GM12875 (cell line): ENCODE measurements around the gene DYNLRB2.

ENCODE experiments used
- H3K4me3 ChIP-seq: one replicate; pipeline ENCODE4 v1.5.1; 2011; ENCODE audit warnings: low read depth, low read length, control low read depth
- TF ChIP-seq, protein P1 (sequence below): IDR thresholded peaks from 2 replicates; pipeline ENCODE4 v1.5.1; 2011; ENCODE audit warnings: low read depth, mild to moderate bottlenecking, control low read depth, inconsistent platforms, low read length, moderate library complexity, borderline replicate concordance; ENCODE audit not compliant: insufficient read depth

Gene DYNLRB2

DNA sequence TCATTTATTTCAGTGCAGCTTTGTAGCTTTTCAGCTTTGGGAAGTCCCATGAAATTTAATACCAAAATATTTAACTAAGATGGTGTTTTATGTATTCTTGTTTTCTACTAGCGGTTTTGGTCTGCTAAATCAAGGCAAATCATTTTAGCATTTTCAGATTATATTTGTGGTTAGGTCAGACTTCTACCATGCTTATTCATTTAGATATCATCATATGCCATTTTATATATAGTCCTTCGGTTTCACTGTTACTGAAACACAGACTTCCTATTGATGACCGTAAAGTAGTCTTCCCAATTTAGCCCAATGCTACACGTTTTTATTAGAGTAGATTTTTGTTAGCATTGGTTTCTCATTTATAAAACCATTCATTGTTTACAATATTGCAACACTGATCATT is 5.5 kb downstream of the DYNLRB2 start:
- TF ChIP-seq, protein P1, sequence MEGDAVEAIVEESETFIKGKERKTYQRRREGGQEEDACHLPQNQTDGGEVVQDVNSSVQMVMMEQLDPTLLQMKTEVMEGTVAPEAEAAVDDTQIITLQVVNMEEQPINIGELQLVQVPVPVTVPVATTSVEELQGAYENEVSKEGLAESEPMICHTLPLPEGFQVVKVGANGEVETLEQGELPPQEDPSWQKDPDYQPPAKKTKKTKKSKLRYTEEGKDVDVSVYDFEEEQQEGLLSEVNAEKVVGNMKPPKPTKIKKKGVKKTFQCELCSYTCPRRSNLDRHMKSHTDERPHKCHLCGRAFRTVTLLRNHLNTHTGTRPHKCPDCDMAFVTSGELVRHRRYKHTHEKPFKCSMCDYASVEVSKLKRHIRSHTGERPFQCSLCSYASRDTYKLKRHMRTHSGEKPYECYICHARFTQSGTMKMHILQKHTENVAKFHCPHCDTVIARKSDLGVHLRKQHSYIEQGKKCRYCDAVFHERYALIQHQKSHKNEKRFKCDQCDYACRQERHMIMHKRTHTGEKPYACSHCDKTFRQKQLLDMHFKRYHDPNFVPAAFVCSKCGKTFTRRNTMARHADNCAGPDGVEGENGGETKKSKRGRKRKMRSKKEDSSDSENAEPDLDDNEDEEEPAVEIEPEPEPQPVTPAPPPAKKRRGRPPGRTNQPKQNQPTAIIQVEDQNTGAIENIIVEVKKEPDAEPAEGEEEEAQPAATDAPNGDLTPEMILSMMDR = no peak
- no peak overlapping the region for H3K4me3 ChIP-seq

DNA sequence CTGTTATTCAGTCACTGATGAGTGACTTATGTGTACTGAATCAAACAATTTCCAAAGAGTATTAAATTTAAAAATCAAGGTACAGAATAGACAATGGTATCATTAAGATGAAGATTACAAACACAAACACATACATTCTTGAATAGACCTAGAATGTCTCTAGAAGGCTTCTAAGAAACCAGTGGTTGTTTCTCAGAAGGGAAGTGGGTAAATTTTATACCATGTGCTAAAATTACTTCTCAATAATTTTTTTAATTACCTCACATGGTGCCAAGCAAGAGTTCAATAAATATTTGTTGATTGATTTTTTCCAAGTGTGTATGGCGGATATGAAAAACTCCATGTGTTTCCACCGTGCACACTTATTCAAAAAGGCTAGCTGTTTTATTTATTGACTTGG is 6.4 kb downstream of the DYNLRB2 start:
- TF ChIP-seq, protein P1 = no peak
- H3K4me3 ChIP-seq = no peak overlapping the region

- TF ChIP-seq, protein P1 = no peak
- no peak overlapping the region for H3K4me3 ChIP-seq
These were observed 11.5 kb downstream of the DYNLRB2 start for GRCh38 chr16:80552277-80552676.

GRCh38 chr16:80554033-80554432 is 13.2 kb downstream of the DYNLRB2 start:
- H3K4me3 ChIP-seq = no peak overlapping the region
- TF ChIP-seq, protein P1 = no peak

DNA sequence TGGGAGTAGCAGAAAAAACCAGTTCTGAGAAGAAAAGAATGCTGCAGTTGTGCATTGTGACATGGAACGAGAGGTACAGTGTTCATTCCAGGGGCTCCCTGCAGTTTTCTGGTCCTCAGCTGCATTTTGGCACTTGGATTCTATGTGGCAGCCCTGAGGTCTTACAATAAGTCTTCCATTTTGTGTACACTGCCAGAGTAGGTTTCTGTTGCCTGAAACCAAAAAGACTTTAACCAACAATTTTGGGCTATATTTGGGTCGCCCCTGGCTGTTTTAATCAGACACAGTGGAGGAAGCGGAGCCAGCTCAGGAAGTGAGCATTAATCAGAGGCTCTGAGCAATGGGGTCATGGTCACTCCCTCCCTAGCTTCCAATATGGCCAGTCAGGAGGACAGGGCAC is 15.7 kb downstream of the DYNLRB2 start:
- TF ChIP-seq, protein P1 = no peak
- H3K4me3 ChIP-seq = no peak overlapping the region

DNA sequence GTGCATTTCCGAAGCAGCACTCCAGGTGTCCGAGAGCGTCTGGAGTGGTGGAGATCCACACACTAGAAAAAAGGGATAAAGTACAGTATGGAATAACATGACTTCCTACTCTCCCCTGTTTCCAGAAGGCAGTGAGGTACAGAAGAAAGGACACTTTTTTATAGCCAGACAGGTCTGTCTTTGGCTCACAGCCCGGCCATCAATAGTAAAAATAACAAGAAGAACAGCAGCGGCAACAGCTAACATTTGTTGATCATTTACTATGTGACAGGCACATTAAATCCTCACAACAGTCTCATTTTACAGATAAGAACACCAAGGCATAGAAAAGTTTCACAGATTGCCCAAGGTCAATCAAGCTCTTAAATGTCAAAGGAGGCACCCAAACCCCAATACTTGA is 16.2 kb downstream of the DYNLRB2 start:
- H3K4me3 ChIP-seq = no peak overlapping the region
- TF ChIP-seq, protein P1 = no peak

GRCh38 chr16:80559369-80559768 is 18.6 kb downstream of the DYNLRB2 start:
- H3K4me3 ChIP-seq = no peak overlapping the region
- TF ChIP-seq, protein P1 = no peak
